GM12891 (cell line): Measurements from ENCODE around the gene PDHB.

Experiments used
- POLR2A ChIP-seq: IDR thresholded peaks from 2 replicates; pipeline ENCODE4 v1.6.1; 2011; ENCODE audit warnings: low read depth, low read length, control low read depth
- POLR2AphosphoS5 ChIP-seq: IDR thresholded peaks from 2 replicates; pipeline ENCODE4 v1.6.1; 2011; ENCODE audit warnings: low read depth, low read length, control low read depth
- SPI1 ChIP-seq: IDR thresholded peaks from 2 replicates; pipeline ENCODE4 v1.6.1; 2011; ENCODE audit warnings: low read depth, low read length, control low read depth
- TAF1 ChIP-seq: IDR thresholded peaks from 2 replicates; pipeline ENCODE4 v1.6.1; 2011; ENCODE audit warnings: low read depth, low read length, control low read depth

DNA sequence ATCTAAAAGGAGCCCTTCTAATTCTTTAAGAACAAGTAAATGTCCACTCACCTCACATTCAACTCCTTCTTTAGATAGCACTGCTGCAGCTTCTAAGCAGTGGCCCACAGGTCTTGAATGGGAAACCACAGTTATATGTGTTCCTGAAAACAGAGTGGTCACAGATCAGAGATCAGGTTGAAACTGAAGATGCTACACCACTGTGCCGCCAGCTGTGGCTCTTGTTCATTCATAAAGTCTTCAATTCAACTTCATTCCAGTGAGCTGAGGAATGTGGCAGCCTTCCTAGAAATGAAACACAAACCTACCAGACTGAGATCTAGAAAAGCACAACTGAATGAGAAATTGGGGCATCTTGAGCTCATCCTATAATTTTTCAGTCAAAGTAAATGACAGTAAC is 4.0 kb downstream of the PDHB start:
- TF ChIP-seq TAF1 = no peak
- no peak for TF ChIP-seq POLR2AphosphoS5
- TF ChIP-seq POLR2A = no peak
- TF ChIP-seq SPI1 = no peak
